NCI-H524 (cell line): ENCODE results near the gene PRR11.
"Not testable (repeated sequence)": the region's sequence is repeated elsewhere in the genome, so short reads cannot be mapped to it uniquely, and the experiment has no call there.

Source experiments
- DNase-seq, 2 experiments: peaks; one replicate each; lab custom pipeline; 2025; lab: John Stamatoyannopoulos, UW

PRR11 gene

GRCh38 chr17:59152925-59153324 lies 2.6 kb upstream of the PRR11 start:
- no peak for DNase-seq

- DNase-seq = peak; percentile 68 to 71
These were observed 1.2 kb upstream of the PRR11 start for GRCh38 chr17:59154292-59154720.

- peak in 1 of 2 experiments; percentile 100 for DNase-seq
These were observed 666 bp upstream of the PRR11 start, which contains the start of gene SKA2 for GRCh38 chr17:59154721-59155438. SKA2 (minus strand) TSS chr17:59155186; CDS start chr17:59155163, 23 bp downstream.

GRCh38 chr17:59160157-59161025 lies 4.8 kb downstream of the PRR11 start:
- DNase-seq = no peak

GRCh38 chr17:59161477-59161876 lies 5.9 kb downstream of the PRR11 start:
- no peak for DNase-seq

GRCh38 chr17:59165933-59166342 lies 10.4 kb downstream of the PRR11 start:
- peak in 1 of 2 experiments; percentile 50 for DNase-seq

GRCh38 chr17:59167571-59168001 lies 12.0 kb downstream of the PRR11 start:
- no peak for DNase-seq

- DNase-seq = no peak
These were observed 17.0 kb downstream of the PRR11 start for GRCh38 chr17:59172436-59173004.

- DNase-seq = no peak
These were observed 19.1 kb downstream of the PRR11 start for GRCh38 chr17:59174671-59175070.

- no peak for DNase-seq
These were observed 19.5 kb downstream of the PRR11 start for GRCh38 chr17:59175076-59175475.

- DNase-seq = no peak
These were observed 22.9 kb downstream of the PRR11 start for GRCh38 chr17:59178266-59178985.

- DNase-seq = not testable (repeated sequence)
These were observed 24.1 kb downstream of the PRR11 start for GRCh38 chr17:59179601-59180000.

GRCh38 chr17:59180626-59181025 lies 25.1 kb downstream of the PRR11 start:
- DNase-seq = no peak

GRCh38 chr17:59181481-59181880 lies 25.9 kb downstream of the PRR11 start:
- DNase-seq = no peak

- DNase-seq = no peak
These were observed 30.5 kb downstream of the PRR11 start for GRCh38 chr17:59185997-59186396.

GRCh38 chr17:59186850-59187249 lies 31.3 kb downstream of the PRR11 start:
- DNase-seq = no peak

- no peak for DNase-seq
These were observed 35.3 kb downstream of the PRR11 start for GRCh38 chr17:59190806-59191205.

GRCh38 chr17:59193336-59193862 lies 37.9 kb downstream of the PRR11 start:
- DNase-seq = no peak

GRCh38 chr17:59199398-59199797 lies 43.9 kb downstream of the PRR11 start:
- no peak for DNase-seq

GRCh38 chr17:59202320-59202719 lies 46.8 kb downstream of the PRR11 start:
- DNase-seq = no peak

GRCh38 chr17:59219370-59219769 lies 63.8 kb downstream of the PRR11 start:
- no peak for DNase-seq

GRCh38 chr17:59219992-59220327 lies 64.4 kb downstream of the PRR11 start:
- no peak for DNase-seq
